Trophoblast cell (in vitro differentiated cells and primary cell): ENCODE results near the gene ZNF107.
"Not testable (repeated sequence)": the region's sequence is repeated elsewhere in the genome, so short reads cannot be mapped to it uniquely, and the experiment has no call there.

Experiments used
- DNase-seq, 2 donors: peaks; one replicate each; pipeline ENCODE4 v3.0.0-alpha.2; 2016
- H2AFZ ChIP-seq: 2 replicates; pipeline ENCODE4 v1.6.1; 2013; ENCODE audit warnings: low read length, moderate library complexity, mild to moderate bottlenecking; ENCODE audit not compliant: insufficient read depth, poor library complexity
- H2AK5ac ChIP-seq: 2 replicates; pipeline ENCODE4 v1.6.1; 2013; ENCODE audit warnings: mild to moderate bottlenecking, low read length
- H2BK120ac ChIP-seq: 2 replicates; pipeline ENCODE4 v1.6.1; 2013; ENCODE audit warnings: low read length, mild to moderate bottlenecking, moderate library complexity; ENCODE audit not compliant: insufficient read depth, poor library complexity
- H2BK12ac ChIP-seq: 2 replicates; pipeline ENCODE4 v1.6.1; 2013; ENCODE audit warnings: mild to moderate bottlenecking, low read length, moderate library complexity
- H2BK5ac ChIP-seq: 2 replicates; pipeline ENCODE4 v1.6.1; 2013; ENCODE audit warnings: low read length, low read depth, moderate library complexity, mild to moderate bottlenecking; ENCODE audit not compliant: poor library complexity
- H3K14ac ChIP-seq: 2 replicates; pipeline ENCODE4 v1.6.1; 2013; ENCODE audit warnings: mild to moderate bottlenecking, low read length
- H3K18ac ChIP-seq: 2 replicates; pipeline ENCODE4 v1.6.1; 2013; ENCODE audit warnings: mild to moderate bottlenecking, low read length
- H3K23ac ChIP-seq: 2 replicates; pipeline ENCODE4 v1.6.1; 2013; ENCODE audit warnings: low read length
- H3K27ac ChIP-seq: 2 replicates; pipeline ENCODE4 v1.5.1; 2013; ENCODE audit warnings: low read depth, mild to moderate bottlenecking, inconsistent platforms, low read length, moderate library complexity
- H3K27me3 ChIP-seq: 2 replicates; pipeline ENCODE4 v1.6.1; 2013; ENCODE audit warnings: inconsistent platforms, mild to moderate bottlenecking, low read length, moderate library complexity; ENCODE audit not compliant: insufficient read depth
- H3K36me3 ChIP-seq, 2 experiments: 1 replicate in 1 of 2; 2 replicates in 1 of 2; pipeline ENCODE4 v1.6.1; 2013; ENCODE audit warnings: low read length in 2 of 2, mild to moderate bottlenecking in 2 of 2, moderate library complexity in 1 of 2; ENCODE audit not compliant: insufficient read depth in 2 of 2, control insufficient read depth in 1 of 2
- H3K4ac ChIP-seq: 2 replicates; pipeline ENCODE4 v1.6.1; 2013; ENCODE audit warnings: low read depth, mild to moderate bottlenecking, low read length, moderate library complexity
- H3K4me1 ChIP-seq, 2 experiments: 1 replicate in 1 of 2; 2 replicates in 1 of 2; pipeline ENCODE4 v1.6.1; 2013; ENCODE audit warnings: low read length in 2 of 2, mild to moderate bottlenecking in 2 of 2, moderate library complexity in 1 of 2; ENCODE audit not compliant: insufficient read depth in 2 of 2, control insufficient read depth in 1 of 2
- H3K4me2 ChIP-seq: 2 replicates; pipeline ENCODE4 v1.6.1; 2013; ENCODE audit warnings: inconsistent platforms, mild to moderate bottlenecking, low read length, moderate library complexity
- H3K4me3 ChIP-seq: 2 replicates; pipeline ENCODE4 v1.5.1; 2013; ENCODE audit warnings: mild to moderate bottlenecking, low read depth, low read length, inconsistent platforms
- H3K79me1 ChIP-seq: one replicate; pipeline ENCODE4 v1.6.1; 2013; ENCODE audit warnings: low read length
- H3K79me2 ChIP-seq: 2 replicates; pipeline ENCODE4 v1.6.1; 2013; ENCODE audit warnings: low read length, mild to moderate bottlenecking; ENCODE audit not compliant: control insufficient read depth, insufficient read depth, poor library complexity
- H3K9ac ChIP-seq: 2 replicates; pipeline ENCODE4 v1.6.1; 2013; ENCODE audit warnings: mild to moderate bottlenecking, low read length
- H3K9me3 ChIP-seq: 2 replicates; pipeline ENCODE4 v1.6.1; 2013; ENCODE audit warnings: low read depth, mild to moderate bottlenecking, control low read depth, inconsistent platforms, low read length; ENCODE audit not compliant: insufficient read depth
- H4K12ac ChIP-seq: 2 replicates; pipeline ENCODE4 v1.6.1; 2013; ENCODE audit warnings: low read depth, mild to moderate bottlenecking, low read length, moderate library complexity
- H4K8ac ChIP-seq: 2 replicates; pipeline ENCODE4 v1.6.1; 2013; ENCODE audit warnings: low read depth, mild to moderate bottlenecking, low read length, moderate library complexity
- H4K91ac ChIP-seq: one replicate; pipeline ENCODE4 v1.6.1; 2013; ENCODE audit warnings: low read depth, mild to moderate bottlenecking, low read length, moderate library complexity
- WGBS: extraction: QIAGEN DNeasy Blood & Tissue Kit; methylation state at CpG from one replicate; pipeline ENCODE4 v1.1.7; 2013; ENCODE audit warnings: missing lambda C conversion rate; ENCODE audit not compliant: insufficient read length, insufficient coverage; ENCODE audit errors: extremely low coverage; 5-methylcytosine and 5-hydroxymethylcytosine counted together

Gene ZNF107

DNA sequence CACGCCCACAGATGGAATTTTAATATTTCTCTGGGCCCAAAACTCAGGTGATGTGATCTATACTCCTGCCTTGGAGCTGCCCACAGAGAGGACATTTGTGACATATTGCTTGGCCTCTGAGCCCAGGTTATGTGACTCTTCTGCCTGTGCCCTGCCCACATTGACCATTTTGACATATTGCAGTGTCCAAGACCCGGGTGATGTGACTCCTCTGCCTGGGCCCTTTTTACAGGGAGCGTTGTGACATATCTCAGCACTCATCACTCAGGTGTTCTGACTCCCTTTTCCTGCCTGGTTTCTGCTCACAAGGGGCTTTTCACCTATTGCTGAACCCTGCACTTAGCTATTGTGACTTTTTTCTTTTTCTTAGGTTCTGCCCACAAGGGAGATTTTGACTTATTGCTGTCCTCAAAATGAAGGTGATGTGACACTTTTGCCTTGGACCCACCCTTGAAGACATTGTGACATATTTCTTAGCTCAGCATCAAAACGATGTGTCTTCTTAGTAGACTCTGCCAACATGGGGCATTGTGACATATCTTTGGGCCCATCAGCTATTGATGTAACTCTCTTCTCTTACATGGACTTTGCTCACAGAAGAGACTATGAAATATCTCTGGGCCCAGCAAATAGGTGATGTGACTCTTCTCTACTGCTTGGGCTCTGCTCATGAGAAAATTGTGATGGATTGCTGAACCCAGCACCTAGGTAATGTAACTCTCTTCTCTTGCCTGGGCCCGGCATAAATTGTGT is 11.0 kb upstream of the ZNF107 start:
- Histone ChIP-seq H4K91ac (no peak overlapping the region), H3K4ac (no peak overlapping the region), H4K12ac (no peak overlapping the region), H2BK12ac (no peak overlapping the region), H3K4me3 (no peak overlapping the region), H2BK120ac (no peak overlapping the region), H3K4me1 (no peaks in the 10 kb centered on the region), H2AK5ac (no peak overlapping the region), H3K18ac (no peak overlapping the region), H3K4me2 (no peak overlapping the region), H3K9me3 (peaks cover 20% of the 10 kb centered on the region), H3K27me3 (no peaks in the 10 kb centered on the region), H2AFZ (no peak overlapping the region), H2BK5ac (no peak overlapping the region), H3K36me3 (no peaks in the 10 kb centered on the region), H4K8ac (no peak overlapping the region), H3K9ac (no peak overlapping the region), H3K79me2 (no peaks in the 10 kb centered on the region), H3K79me1 (no peaks in the 10 kb centered on the region), H3K27ac (no peak overlapping the region), H3K23ac (no peak overlapping the region), H3K14ac (no peak overlapping the region)
- DNase-seq, result no peak
- no CpG with 5 or more reads among the region's 5 CpGs for WGBS

DNA sequence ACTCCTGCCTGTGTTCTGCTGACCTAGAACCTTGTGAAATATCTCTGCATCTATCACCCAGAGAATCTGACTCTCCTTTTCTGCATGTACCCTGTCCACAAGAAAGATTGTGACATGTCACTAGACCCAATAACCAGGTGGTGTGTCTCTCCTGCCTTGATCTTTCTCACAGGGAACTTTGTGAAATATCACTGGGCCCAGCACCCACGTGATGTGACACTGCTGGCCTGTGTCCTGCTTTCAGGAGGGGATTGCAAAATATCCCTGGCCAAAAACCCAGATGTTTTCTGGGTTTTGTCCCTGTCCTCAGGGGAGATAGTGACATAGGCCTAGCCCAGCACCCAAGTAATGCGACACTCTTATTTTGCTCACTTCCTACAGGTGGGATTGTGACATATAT is 10.1 kb upstream of the ZNF107 start:
- Histone ChIP-seq H3K9ac (no peak overlapping the region), H3K79me1 (no peaks in the 10 kb centered on the region), H3K4me1 (no peaks in the 10 kb centered on the region), H2BK12ac (no peak overlapping the region), H2BK5ac (no peak overlapping the region), H3K4ac (no peak overlapping the region), H3K23ac (no peak overlapping the region), H2AK5ac (no peak overlapping the region), H2AFZ (no peak overlapping the region), H3K4me3 (no peak overlapping the region), H3K27me3 (no peaks in the 10 kb centered on the region), H3K18ac (no peak overlapping the region), H3K36me3 (no peaks in the 10 kb centered on the region), H2BK120ac (no peak overlapping the region), H4K12ac (no peak overlapping the region), H4K91ac (no peak overlapping the region), H3K9me3 (peaks cover 17% of the 10 kb centered on the region), H3K27ac (no peak overlapping the region), H3K79me2 (no peaks in the 10 kb centered on the region), H3K4me2 (no peak overlapping the region), H3K14ac (no peak overlapping the region), H4K8ac (no peak overlapping the region)
- no CpG with 5 or more reads among the region's 2 CpGs for WGBS
- DNase-seq, result peak in 1 of 2 donors; percentile 37

DNA sequence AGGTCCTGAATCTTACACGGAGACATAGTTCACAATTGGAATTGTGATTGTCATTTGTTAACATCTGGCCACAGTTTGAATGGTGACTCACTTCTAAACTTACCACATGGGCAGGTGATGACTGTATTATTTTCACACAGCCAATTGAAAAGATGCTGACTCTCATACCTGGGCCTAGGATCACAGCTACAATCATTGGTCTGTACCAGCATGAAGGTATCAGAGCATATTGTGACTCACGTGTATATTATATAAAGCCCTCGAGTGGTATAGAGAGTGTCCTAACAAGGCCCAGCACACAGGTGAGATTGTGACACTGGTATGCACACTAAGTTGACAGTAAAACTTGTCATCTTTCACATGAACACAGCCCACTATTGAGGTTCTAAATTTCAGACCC is 9.4 kb upstream of the ZNF107 start:
- Histone ChIP-seq H4K91ac (no peak overlapping the region), H3K27me3 (no peaks in the 10 kb centered on the region)

DNA sequence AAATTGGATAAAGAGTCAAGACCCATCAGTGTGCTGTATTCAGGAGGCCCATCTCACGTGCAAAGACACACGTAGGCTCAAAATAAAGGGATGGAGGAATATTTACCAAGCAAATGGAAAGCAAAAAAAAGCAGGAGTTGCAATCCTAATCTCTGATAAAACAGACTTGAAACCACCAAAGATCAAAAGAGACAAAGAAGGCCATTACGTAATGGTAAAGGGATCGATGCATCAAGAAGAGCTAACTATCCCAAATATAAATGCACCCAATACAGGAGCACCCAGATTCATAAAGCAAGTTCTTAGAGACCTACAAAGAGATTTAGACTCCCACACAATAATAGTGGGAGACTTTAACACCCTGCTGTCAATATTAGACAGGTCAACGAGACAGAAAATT is 3.8 kb upstream of the ZNF107 start:
- H3K18ac ChIP-seq, H2AFZ ChIP-seq, H4K8ac ChIP-seq, H3K79me1 ChIP-seq, H3K9me3 ChIP-seq, H3K36me3 ChIP-seq, H3K4me2 ChIP-seq, H4K91ac ChIP-seq, H4K12ac ChIP-seq, H3K9ac ChIP-seq, H3K27me3 ChIP-seq, H2AK5ac ChIP-seq, H3K27ac ChIP-seq, H3K79me2 ChIP-seq, DNase-seq, H2BK120ac ChIP-seq, H3K4ac ChIP-seq, H3K4me1 ChIP-seq, H2BK5ac ChIP-seq, H3K23ac ChIP-seq, H2BK12ac ChIP-seq, H3K4me3 ChIP-seq, H3K14ac ChIP-seq: not testable (repeated sequence)
- no CpG with 5 or more reads among the region's 5 CpGs for WGBS

More for the DNA sequence above, 9.4 kb upstream of the ZNF107 start:
- H3K4me1 ChIP-seq, result no peaks in the 10 kb centered on the region
- H4K12ac ChIP-seq, result no peak overlapping the region
- no peak overlapping the region for H3K27ac ChIP-seq
- no peak overlapping the region for H3K4me3 ChIP-seq
- H2AK5ac ChIP-seq, result no peak overlapping the region
- H2BK120ac ChIP-seq, result no peak overlapping the region
- no peak overlapping the region for H2AFZ ChIP-seq
- H3K9me3 ChIP-seq, result peaks cover 14% of the 10 kb centered on the region
- H3K79me1 ChIP-seq, result no peaks in the 10 kb centered on the region
- H3K14ac ChIP-seq, result no peak overlapping the region
- H2BK12ac ChIP-seq, result no peak overlapping the region
- H3K23ac ChIP-seq, result no peak overlapping the region
- peak; percentile 72 to 84 for DNase-seq
- H3K79me2 ChIP-seq, result no peaks in the 10 kb centered on the region
- no peak overlapping the region for H3K18ac ChIP-seq
- no peaks in the 10 kb centered on the region for H3K36me3 ChIP-seq
- H2BK5ac ChIP-seq, result no peak overlapping the region
- no peak overlapping the region for H3K4ac ChIP-seq
- H4K8ac ChIP-seq, result no peak overlapping the region
- no peak overlapping the region for H3K4me2 ChIP-seq
- no CpG with 5 or more reads among the region's 3 CpGs for WGBS
- H3K9ac ChIP-seq, result no peak overlapping the region
